GM18517 (cell line): Measurements from ENCODE around the gene L3MBTL1.

Source experiments
- ATAC-seq: cut with Tn5 transposase; IDR thresholded peaks from one replicate; pipeline ENCODE4 v1.9.1; 2021; ENCODE audit warnings: mild to moderate bottlenecking, moderate library complexity; ENCODE audit not compliant: unreplicated experiment

The L3MBTL1 gene

DNA sequence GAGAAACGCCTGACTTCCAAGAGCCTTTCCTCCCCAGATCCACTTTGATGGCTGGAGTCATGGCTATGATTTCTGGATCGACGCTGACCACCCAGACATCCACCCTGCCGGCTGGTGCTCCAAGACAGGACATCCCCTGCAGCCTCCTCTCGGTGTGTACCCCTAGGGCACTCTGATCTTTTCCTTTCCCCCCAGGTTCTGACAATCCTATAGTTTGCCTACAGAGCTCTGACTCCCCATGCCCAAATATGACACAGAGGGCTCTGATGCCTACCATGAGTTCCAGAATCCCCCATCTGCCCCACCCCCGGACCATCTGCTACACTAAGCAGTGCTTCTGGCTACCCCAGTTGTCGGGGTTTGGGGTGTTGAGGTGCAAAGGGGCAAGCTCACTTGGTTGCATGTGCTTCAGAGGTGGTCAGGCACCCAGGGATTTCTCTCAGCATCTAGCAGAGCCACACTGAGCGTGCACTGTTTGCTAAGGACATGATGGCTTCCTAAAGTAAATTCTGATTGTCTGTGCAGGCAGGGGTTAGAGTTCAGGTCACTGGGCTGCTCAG, 27.4 kb downstream of the L3MBTL1 start:
- ATAC-seq = no peak

- no peak for ATAC-seq
Observed at GRCh38 chr20:43535370-43536004, 28.0 kb downstream of the L3MBTL1 start.

- ATAC-seq = no peak
Observed at GRCh38 chr20:43536041-43536816, 28.7 kb downstream of the L3MBTL1 start.

DNA sequence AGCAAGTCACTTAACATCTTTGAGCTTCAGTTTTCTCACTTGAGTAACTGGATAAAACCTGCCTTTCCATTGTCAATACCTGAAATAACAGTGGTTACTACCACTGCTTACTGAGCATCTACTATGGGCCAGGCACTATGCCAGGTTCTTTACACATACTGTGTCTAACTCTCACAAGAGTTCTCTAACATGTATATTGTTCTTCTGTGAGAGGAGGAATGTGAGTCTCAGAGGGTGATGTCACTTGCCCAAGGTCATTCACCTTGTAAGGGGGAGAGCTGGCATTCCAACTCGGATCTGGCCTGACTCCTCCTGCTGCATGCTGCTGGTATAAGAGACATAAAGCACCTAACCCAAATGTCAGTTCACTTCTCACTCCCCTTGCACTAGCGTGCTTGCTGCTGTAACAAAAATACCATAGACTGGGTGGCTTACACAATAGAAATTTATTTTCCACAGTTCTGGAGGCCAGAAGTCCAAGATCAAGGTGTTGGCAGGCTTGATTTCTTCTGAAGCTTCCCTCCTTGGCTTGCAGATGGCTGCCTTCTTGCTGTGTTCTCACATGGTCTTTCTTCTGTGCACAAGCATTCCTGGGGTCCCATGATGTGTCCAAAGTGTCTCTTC, 29.4 kb downstream of the L3MBTL1 start:
- no peak for ATAC-seq

- ATAC-seq = no peak
Observed at GRCh38 chr20:43537921-43538877, 30.7 kb downstream of the L3MBTL1 start.

- ATAC-seq = no peak
Observed at GRCh38 chr20:43538878-43539700, 31.6 kb downstream of the L3MBTL1 start.

DNA sequence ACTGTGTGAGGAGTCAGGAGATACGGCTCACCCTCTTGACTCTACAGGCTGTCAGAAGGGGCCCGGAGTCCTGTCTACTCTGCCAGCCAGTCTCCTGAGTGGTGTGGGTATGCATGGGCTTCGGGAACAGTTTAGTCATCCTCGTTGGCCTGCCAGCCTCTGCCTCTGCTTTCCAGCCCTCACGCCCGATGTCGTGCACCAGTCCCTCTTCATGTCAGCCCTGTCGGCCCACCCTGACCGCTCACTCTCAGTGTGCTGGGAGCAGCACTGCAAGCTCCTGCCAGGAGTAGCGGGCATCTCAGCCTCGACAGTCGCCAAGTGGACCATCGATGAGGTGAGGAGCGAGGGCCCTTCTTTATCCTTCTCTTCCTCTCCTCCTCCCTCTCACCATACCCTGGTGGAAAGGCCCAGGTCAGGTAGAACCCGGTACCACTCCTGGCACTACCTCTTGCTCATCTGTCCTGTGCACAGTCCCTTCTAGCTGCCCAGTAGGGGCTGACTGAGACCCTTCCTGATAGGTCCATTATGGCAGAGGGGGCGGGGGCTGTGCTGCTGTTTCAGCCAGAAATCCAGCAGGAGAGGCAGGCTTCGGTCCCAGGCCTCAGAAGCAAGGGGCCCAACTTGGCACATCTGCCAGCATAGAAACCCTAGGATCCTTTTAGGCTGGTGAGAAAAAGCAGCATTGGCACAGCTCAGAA, 32.6 kb downstream of the L3MBTL1 start:
- ATAC-seq = no peak

DNA sequence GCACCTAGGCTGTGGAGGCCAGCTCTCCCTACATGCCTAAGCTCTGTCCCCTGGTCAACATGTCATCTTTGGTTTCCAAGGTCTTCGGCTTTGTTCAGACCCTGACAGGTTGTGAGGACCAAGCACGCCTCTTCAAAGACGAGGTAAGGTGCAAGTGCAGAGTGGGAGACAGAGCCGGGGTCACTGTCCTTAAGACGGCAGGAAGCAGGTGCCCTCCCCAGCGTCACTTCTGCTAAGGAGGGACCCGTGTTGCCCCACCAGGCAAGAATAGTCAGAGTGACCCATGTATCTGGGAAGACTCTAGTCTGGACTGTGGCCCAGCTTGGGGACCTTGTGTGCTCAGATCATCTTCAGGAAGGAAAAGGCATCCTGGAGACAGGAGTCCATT, 33.2 kb downstream of the L3MBTL1 start:
- ATAC-seq = no peak

- ATAC-seq = no peak
Observed at GRCh38 chr20:43541214-43541613, 33.7 kb downstream of the L3MBTL1 start.

GRCh38 chr20:43542161-43542560, 34.7 kb downstream of the L3MBTL1 start:
- no peak for ATAC-seq

DNA sequence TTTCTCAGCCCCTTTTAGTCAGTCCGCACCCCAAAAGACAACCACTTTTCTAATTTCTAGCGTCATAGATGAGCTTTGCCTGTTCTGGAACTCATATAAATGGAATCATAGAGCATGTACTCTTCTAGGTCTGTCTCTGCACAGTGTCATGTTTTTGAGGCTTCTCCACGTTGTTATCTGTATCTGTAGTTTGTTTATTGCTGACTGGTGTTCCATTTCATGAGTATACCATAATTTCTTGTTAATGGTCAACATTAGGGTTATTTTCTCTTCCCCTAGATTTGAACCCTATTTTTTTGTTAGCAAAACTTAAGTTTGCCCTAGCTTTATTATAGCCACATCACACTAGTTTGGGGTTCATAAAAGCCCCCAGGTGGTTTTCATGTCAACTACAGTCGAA, 35.2 kb downstream of the L3MBTL1 start:
- ATAC-seq = no peak

- no peak for ATAC-seq
Observed at GRCh38 chr20:43543138-43543537, 35.6 kb downstream of the L3MBTL1 start.

DNA sequence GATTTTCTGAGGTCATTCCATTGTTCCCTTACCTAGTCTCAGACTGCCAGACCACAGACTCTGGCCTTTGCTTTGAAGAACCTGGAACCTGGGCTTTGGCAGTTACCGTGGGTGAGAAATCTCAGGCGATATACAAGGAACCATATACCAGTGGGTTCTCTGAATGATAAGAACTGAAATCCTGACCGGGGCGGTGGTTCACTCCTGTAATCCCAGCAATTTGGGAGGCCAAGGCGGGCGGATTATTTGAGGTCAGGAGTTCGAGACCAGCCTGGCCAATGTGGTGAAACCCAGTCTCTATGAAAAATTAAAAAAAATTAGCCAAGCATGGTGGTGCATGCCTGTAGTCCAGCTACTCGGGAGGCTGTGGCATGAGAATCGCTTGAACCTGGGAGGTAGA, 37.0 kb downstream of the L3MBTL1 start:
- no peak for ATAC-seq

DNA sequence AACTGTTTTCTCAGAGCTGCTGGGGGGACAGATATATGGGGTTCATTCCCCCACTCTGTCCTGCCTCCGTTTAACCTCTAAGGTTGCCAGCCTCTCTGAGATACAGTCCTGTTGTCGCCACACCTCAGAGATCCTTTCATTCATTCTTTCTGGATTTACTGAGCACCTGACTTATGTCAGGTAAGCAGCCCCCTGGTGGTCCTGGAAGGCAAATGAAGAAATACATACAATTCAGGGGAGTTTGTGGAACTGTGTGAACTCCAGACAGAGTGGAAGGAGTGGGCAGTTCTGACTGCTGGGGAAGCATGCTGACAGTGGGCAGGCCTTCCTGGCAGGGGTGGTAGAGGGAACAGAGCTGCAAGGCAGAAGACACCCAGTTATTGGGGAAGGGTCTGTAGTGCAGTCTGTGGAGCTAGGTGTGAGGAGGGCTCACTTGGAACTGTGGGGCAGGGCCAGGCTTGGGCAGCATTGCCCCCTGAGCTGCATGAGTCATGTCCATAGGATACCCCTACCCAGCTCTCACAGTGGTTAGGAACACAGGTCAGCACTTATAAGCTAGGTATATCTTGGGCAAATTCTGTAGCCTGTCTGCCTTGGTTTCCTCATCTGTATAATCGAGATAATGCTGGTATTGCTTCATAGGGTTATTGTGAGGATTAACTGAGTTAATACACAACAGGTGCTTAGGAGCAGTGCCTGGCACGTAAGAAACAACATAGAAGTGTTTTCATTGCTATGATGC, 38.5 kb downstream of the L3MBTL1 start:
- ATAC-seq = no peak

DNA sequence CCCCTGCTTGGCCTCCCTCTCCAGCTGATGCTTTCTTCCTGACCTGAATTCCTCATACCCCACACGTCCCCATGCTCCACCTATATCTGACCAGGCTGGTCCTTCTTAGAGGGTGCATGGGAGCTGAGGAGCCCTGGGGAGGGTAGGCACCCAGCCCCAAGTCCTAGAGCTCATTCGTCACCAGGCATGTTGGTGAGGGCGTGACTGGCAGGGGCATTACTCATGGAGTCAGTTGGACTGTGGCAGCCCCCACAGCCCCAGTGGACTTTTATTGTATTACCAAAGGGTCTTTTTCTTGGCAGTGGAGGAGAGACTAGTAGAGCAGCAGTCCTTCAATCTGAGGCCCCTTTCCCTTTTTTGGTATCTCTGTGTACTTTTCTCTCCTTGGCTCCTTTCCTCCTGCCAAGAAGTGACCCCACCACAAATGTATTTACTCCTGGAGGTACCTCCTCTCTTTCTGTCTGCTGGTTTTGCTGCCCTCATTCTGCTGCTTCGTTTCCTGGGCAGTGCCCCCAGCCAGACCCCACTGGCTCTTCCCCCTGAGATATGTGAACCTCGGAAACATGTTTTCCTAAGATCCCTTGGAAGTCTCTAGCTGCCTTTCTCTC, 40.9 kb downstream of the L3MBTL1 start:
- ATAC-seq = no peak

DNA sequence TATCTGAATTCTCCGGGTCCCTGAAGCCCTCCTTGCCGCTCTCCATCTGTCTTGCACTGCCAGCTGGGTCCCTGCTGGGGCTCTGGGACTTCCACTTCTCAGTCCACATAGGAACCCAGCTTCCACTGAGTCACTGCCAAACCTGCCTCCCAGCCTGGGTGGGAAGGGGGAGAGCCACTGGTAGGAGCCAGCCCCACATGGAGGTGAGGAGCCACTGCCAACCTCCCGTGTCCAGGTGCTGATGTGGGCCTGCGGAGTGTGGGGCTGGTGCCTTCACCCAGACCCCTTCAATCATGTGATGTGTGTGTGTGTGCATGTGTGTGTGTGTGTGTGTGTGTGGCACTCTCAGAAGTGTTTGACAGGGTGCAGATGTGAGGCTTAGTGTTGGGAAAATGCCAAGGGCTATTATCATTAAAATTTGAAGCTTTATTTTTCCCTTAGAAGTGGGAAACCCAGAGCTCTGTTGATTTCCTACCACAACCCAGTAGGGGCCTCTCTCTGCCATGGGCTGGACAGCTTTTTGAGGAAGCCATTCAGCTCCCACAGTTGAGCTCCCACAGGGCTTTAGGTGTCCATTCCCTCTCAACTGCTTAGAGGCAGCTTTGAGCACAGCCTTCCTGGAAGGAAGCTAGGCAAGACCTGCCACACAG, 42.0 kb downstream of the L3MBTL1 start:
- no peak for ATAC-seq

DNA sequence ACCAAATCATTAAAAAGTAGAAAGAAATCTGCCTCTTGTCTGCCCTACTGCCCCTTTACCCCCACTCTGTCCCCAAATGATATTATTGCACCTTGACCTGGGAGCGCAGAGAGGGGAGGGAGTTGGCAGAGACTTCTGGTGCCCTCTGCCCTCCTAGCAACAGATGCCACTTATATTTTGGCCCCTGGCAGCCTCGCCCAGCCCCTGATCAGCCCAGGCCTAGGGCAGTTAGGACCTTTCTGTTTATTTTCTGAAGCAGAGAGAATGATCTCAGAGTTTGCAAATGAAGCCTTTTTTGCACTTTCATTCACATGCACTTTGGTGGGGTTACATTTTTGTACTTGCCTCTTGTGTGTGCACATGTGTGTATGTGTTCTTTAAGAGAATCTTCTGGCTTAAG, 43.0 kb downstream of the L3MBTL1 start:
- no peak for ATAC-seq

- no peak for ATAC-seq
Observed at GRCh38 chr20:43554369-43554768, 46.9 kb downstream of the L3MBTL1 start.
